ENCODE results near the gene HIVEP1.

HIVEP1 gene

GRCh38 chr6:12017876-12018401 is 5.8 kb downstream of the HIVEP1 start:
- no peak for DNase-seq (ENCODE audit: low read depth in 2 of 2)

- DNase-seq (ENCODE audit: low read depth in 2 of 2), result no peak
These were observed 8.2 kb downstream of the HIVEP1 start for GRCh38 chr6:12020187-12020791.

- DNase-seq (ENCODE audit: low read depth in 2 of 2), result no peak
These were observed 10.4 kb downstream of the HIVEP1 start for GRCh38 chr6:12022481-12022880.

GRCh38 chr6:12022953-12023388 is 10.9 kb downstream of the HIVEP1 start:
- no peak for DNase-seq (ENCODE audit: low read depth in 2 of 2)

- DNase-seq (ENCODE audit: low read depth in 2 of 2), result no peak
These were observed 12.1 kb downstream of the HIVEP1 start for GRCh38 chr6:12024216-12024615.

GRCh38 chr6:12024699-12025434 is 12.8 kb downstream of the HIVEP1 start:
- no peak for DNase-seq (ENCODE audit: low read depth in 2 of 2)

- DNase-seq (ENCODE audit: low read depth in 2 of 2), result no peak
These were observed 14.0 kb downstream of the HIVEP1 start for GRCh38 chr6:12026120-12026519.

GRCh38 chr6:12026833-12027232 is 14.7 kb downstream of the HIVEP1 start:
- DNase-seq (ENCODE audit: low read depth in 2 of 2), result no peak

- no peak for DNase-seq (ENCODE audit: low read depth in 2 of 2)
These were observed 16.1 kb downstream of the HIVEP1 start for GRCh38 chr6:12028213-12028612.

- DNase-seq (ENCODE audit: low read depth in 2 of 2), result no peak
These were observed 18.0 kb downstream of the HIVEP1 start for GRCh38 chr6:12029979-12030737.

GRCh38 chr6:12030993-12031550 is 19.0 kb downstream of the HIVEP1 start:
- DNase-seq (ENCODE audit: low read depth in 2 of 2), result no peak

- DNase-seq (ENCODE audit: low read depth in 2 of 2), result no peak
These were observed 20.9 kb downstream of the HIVEP1 start for GRCh38 chr6:12032783-12033573.

- DNase-seq (ENCODE audit: low read depth in 2 of 2), result no peak
These were observed 21.7 kb downstream of the HIVEP1 start for GRCh38 chr6:12033770-12034169.

GRCh38 chr6:12034349-12034748 is 22.2 kb downstream of the HIVEP1 start:
- DNase-seq (ENCODE audit: low read depth in 2 of 2), result no peak

GRCh38 chr6:12034837-12035236 is 22.7 kb downstream of the HIVEP1 start:
- DNase-seq (ENCODE audit: low read depth in 2 of 2), result no peak

GRCh38 chr6:12036766-12037165 is 24.7 kb downstream of the HIVEP1 start:
- DNase-seq (ENCODE audit: low read depth in 2 of 2), result no peak

- no peak for DNase-seq (ENCODE audit: low read depth in 2 of 2)
These were observed 25.7 kb downstream of the HIVEP1 start for GRCh38 chr6:12037798-12038197.

- DNase-seq (ENCODE audit: low read depth in 2 of 2), result no peak
These were observed 27.7 kb downstream of the HIVEP1 start for GRCh38 chr6:12039540-12040459.

- DNase-seq (ENCODE audit: low read depth in 2 of 2), result no peak
These were observed 35.2 kb downstream of the HIVEP1 start for GRCh38 chr6:12047304-12047703.

GRCh38 chr6:12047792-12048432 is 35.8 kb downstream of the HIVEP1 start:
- DNase-seq (ENCODE audit: low read depth in 2 of 2), result no peak

All from stimulated activated CD4-positive, alpha-beta T cell treated with anti-CD3 and anti-CD28 coated beads, Interleukin-1b, Interleukin-23, amount 100 ng/mL, for 4 hours (primary cell).